SK-N-MC (cell line): ENCODE data around the gene KRT26.

Experiments
- DNase-seq: peaks from one replicate; pipeline ENCODE4 v3.0.0-alpha.2; 2011; ENCODE audit warnings: low read depth, low spot score
- H3K27ac ChIP-seq: fragments of 200-600 bp; sonication (generic); 2 replicates; pipeline ENCODE4 v1.5.1; 2016; ENCODE audit warnings: mixed run types
- H3K36me3 ChIP-seq: fragments of 200-600 bp; sonication (generic); 2 replicates; pipeline ENCODE4 v1.6.1; 2017; ENCODE audit warnings: antibody characterized with exemption, low read length, mixed read lengths; ENCODE audit not compliant: insufficient read depth
- H3K4me3 ChIP-seq: fragments of 200-600 bp; sonication (generic); 2 replicates; pipeline ENCODE4 v1.5.1; 2016
- H3K9ac ChIP-seq: fragments of 200-600 bp; sonication (generic); 2 replicates; pipeline ENCODE4 v1.8.0; 2017; ENCODE audit warnings: mixed run types, mixed read lengths; ENCODE audit not compliant: insufficient read length
- H3K9me3 ChIP-seq: fragments of 200-600 bp; sonication (generic); 2 replicates; pipeline ENCODE4 v1.6.1; 2017; ENCODE audit warnings: low read depth, mild to moderate bottlenecking, antibody characterized with exemption, low read length, moderate library complexity, mixed read lengths
- EZH2 ChIP-seq: fragments of 200-600 bp; sonication (generic); IDR thresholded peaks from one replicate; pipeline ENCODE4 v1.6.1; 2017; ENCODE audit warnings: antibody characterized with exemption
- FOXP2 ChIP-seq: optimal IDR thresholded peaks from 2 replicates; pipeline ENCODE3; 2011; ENCODE audit warnings: mild to moderate bottlenecking, moderate library complexity; ENCODE audit not compliant: insufficient read depth; ENCODE audit errors: extremely low read length, control extremely low read depth
- POLR2AphosphoS5 ChIP-seq: IDR thresholded peaks from 2 replicates; pipeline ENCODE4 v1.6.1; 2012; ENCODE audit warnings: mild to moderate bottlenecking, low read depth, low read length, borderline replicate concordance

Gene KRT26

GRCh38 chr17:40726919-40727318 is 45.1 kb downstream of the KRT26 start:
- no peak overlapping the region for H3K27ac ChIP-seq
- H3K9me3 ChIP-seq = no peaks in the 10 kb centered on the region
- no peak overlapping the region for H3K9ac ChIP-seq
- no peak for DNase-seq
- no peak overlapping the region for H3K4me3 ChIP-seq
- TF ChIP-seq FOXP2 (no peak), POLR2AphosphoS5 (no peak), EZH2 (no peak)
- H3K36me3 ChIP-seq = no peaks in the 10 kb centered on the region

GRCh38 chr17:40724656-40725055 is 47.3 kb downstream of the KRT26 start:
- Histone ChIP-seq H3K9ac (no peak overlapping the region), H3K36me3 (no peaks in the 10 kb centered on the region), H3K4me3 (no peak overlapping the region), H3K27ac (no peak overlapping the region), H3K9me3 (no peaks in the 10 kb centered on the region)
- no peak for DNase-seq
- TF ChIP-seq EZH2 (no peak), FOXP2 (no peak), POLR2AphosphoS5 (no peak)

- DNase-seq = no peak
- no peaks in the 10 kb centered on the region for H3K9me3 ChIP-seq
- TF ChIP-seq POLR2AphosphoS5 (no peak), FOXP2 (no peak), EZH2 (no peak)
- H3K36me3 ChIP-seq = no peaks in the 10 kb centered on the region
- no peak overlapping the region for H3K4me3 ChIP-seq
- no peak overlapping the region for H3K27ac ChIP-seq
- H3K9ac ChIP-seq = no peak overlapping the region
Measured at GRCh38 chr17:40722241-40722640, 49.8 kb downstream of the KRT26 start.

GRCh38 chr17:40720899-40721298 is 51.1 kb downstream of the KRT26 start:
- no peaks in the 10 kb centered on the region for H3K9me3 ChIP-seq
- no peak overlapping the region for H3K9ac ChIP-seq
- no peak overlapping the region for H3K4me3 ChIP-seq
- no peaks in the 10 kb centered on the region for H3K36me3 ChIP-seq
- no peak for DNase-seq
- no peak overlapping the region for H3K27ac ChIP-seq
- TF ChIP-seq FOXP2 = no peak
- no peak for TF ChIP-seq EZH2
- TF ChIP-seq POLR2AphosphoS5 = no peak

GRCh38 chr17:40718930-40719329 is 53.1 kb downstream of the KRT26 start:
- Histone ChIP-seq H3K4me3 (no peak overlapping the region), H3K27ac (no peak overlapping the region), H3K9ac (no peak overlapping the region), H3K9me3 (no peaks in the 10 kb centered on the region), H3K36me3 (no peaks in the 10 kb centered on the region)
- TF ChIP-seq FOXP2 = no peak
- TF ChIP-seq EZH2 = no peak
- TF ChIP-seq POLR2AphosphoS5 = no peak
- DNase-seq = no peak

GRCh38 chr17:40717776-40718175 is 54.2 kb downstream of the KRT26 start:
- Histone ChIP-seq H3K36me3 (no peaks in the 10 kb centered on the region), H3K27ac (no peak overlapping the region), H3K4me3 (no peak overlapping the region), H3K9ac (no peak overlapping the region), H3K9me3 (no peaks in the 10 kb centered on the region)
- DNase-seq = no peak
- TF ChIP-seq EZH2 = no peak
- no peak for TF ChIP-seq FOXP2
- no peak for TF ChIP-seq POLR2AphosphoS5
